HG03025 (cell line): ENCODE measurements around the gene ZFPM1.

Experiments used
- ATAC-seq: cut with Tn5 transposase; IDR thresholded peaks from one replicate; pipeline ENCODE4 v1.9.1; 2021; ENCODE audit warnings: mild to moderate bottlenecking, moderate library complexity; ENCODE audit not compliant: unreplicated experiment, low FRiP score

Gene ZFPM1

GRCh38 chr16:88448461-88449266 lies 4.4 kb upstream of the ZFPM1 start:
- ATAC-seq: no peak

- ATAC-seq: no peak
Measured at GRCh38 chr16:88449267-88449561, 3.9 kb upstream of the ZFPM1 start.

- ATAC-seq: no peak
Measured at GRCh38 chr16:88451586-88452481, 1.2 kb upstream of the ZFPM1 start.

GRCh38 chr16:88452482-88453216 lies 431 bp upstream of the ZFPM1 start:
- ATAC-seq: peak; percentile 59

- ATAC-seq: no peak
Measured at GRCh38 chr16:88453611-88454522, 787 bp downstream of the ZFPM1 start.

GRCh38 chr16:88454523-88454947 lies 1.5 kb downstream of the ZFPM1 start:
- ATAC-seq: no peak

- ATAC-seq: no peak
Measured at GRCh38 chr16:88455610-88456355, 2.7 kb downstream of the ZFPM1 start.

GRCh38 chr16:88456356-88457292 lies 3.5 kb downstream of the ZFPM1 start:
- ATAC-seq: no peak

GRCh38 chr16:88458039-88458772 lies 5.1 kb downstream of the ZFPM1 start:
- no peak for ATAC-seq

- ATAC-seq: no peak
Measured at GRCh38 chr16:88458773-88459235, 5.7 kb downstream of the ZFPM1 start.

- no peak for ATAC-seq
Measured at GRCh38 chr16:88459366-88460073, 6.4 kb downstream of the ZFPM1 start.

- ATAC-seq: no peak
Measured at GRCh38 chr16:88460496-88461330, 7.6 kb downstream of the ZFPM1 start.

- no peak for ATAC-seq
Measured at GRCh38 chr16:88461331-88462269, 8.5 kb downstream of the ZFPM1 start.

- no peak for ATAC-seq
Measured at GRCh38 chr16:88462396-88462795, 9.3 kb downstream of the ZFPM1 start.

- no peak for ATAC-seq
Measured at GRCh38 chr16:88463411-88463810, 10.3 kb downstream of the ZFPM1 start.
